Psoas muscle (tissue), 8 donors: ENCODE results near the gene SLC15A1. TPM values are rescaled to one million over a fixed set of nuclear protein-coding genes. Genes with fewer than 3 reads are reported as not detected.

Experiments used
- ATAC-seq, 4 donors: fragments of 200-7000 bp; cut with Tn5 transposase; one replicate each; pipeline ENCODE4 v1.9.1; 2020; ENCODE audit warnings: moderate library complexity in 3 of 4, mild to moderate bottlenecking in 2 of 4
- DNase-seq, 2 donors: peaks; one replicate each; pipeline ENCODE4 v3.0.0-alpha.2; 2020
- H3K27ac ChIP-seq: fragments of 200-600 bp; one replicate; pipeline ENCODE4 v1.8.0; 2022
- H3K27me3 ChIP-seq, 3 donors: fragments of 200-600 bp in 1 of 3; one replicate each; pipeline versions ENCODE4 v1.6.1 to v1.8.0; 2013 to 2022; ENCODE audit warnings: low read length in 2 of 3, mild to moderate bottlenecking in 2 of 3, moderate library complexity in 1 of 3; ENCODE audit not compliant: insufficient read depth in 3 of 3
- H3K36me3 ChIP-seq, 2 donors: fragments of 200-600 bp in 1 of 2; one replicate each; pipeline versions ENCODE4 v1.6.1 to v1.8.0; 2013 to 2022; ENCODE audit warnings: low read depth in 1 of 2, mild to moderate bottlenecking in 1 of 2, moderate library complexity in 1 of 2; ENCODE audit not compliant: insufficient read depth in 1 of 2
- H3K4me1 ChIP-seq: fragments of 200-600 bp; one replicate; pipeline ENCODE4 v1.8.0; 2022
- H3K4me3 ChIP-seq: fragments of 200-600 bp; one replicate; pipeline ENCODE4 v1.8.0; 2022; ENCODE audit warnings: mild to moderate bottlenecking
- H3K9me3 ChIP-seq: fragments of 200-600 bp; one replicate; pipeline ENCODE4 v1.8.0; 2022
- CTCF ChIP-seq: fragments of 200-600 bp; IDR thresholded peaks from one replicate; pipeline ENCODE4 v1.8.0; 2022; ENCODE audit warnings: antibody characterized with exemption
- WGBS, 3 donors: extraction: QIAGEN DNeasy Blood & Tissue Kit; methylation state at CpG; one replicate each; pipeline versions ENCODE4 v1.1.6 to v1.1.7; 2013; 5-methylcytosine and 5-hydroxymethylcytosine counted together
- intact Hi-C, 2 donors: fragments of 100-400 bp; cut with DNase I; formaldehyde crosslinking; loops; one replicate each; pipeline versions ENCODE4 v1.11.0 to v1.14.2; 2022
- polyA plus RNA-seq, 3 donors: library from polyadenylated mRNA; stranded (reverse); fragments of 200-250 nt; gene quantifications; one replicate each; pipeline ENCODE4 v1.2.3, GENCODE V29; 2013
- total RNA-seq, 4 donors: library from RNA; stranded (reverse); fragmentation: NEBNext Ultra II Directional in 2 of 4; extraction: Animal tissue kit (Norgen Biotek cat#: 25700) in 2 of 4; gene quantifications; one replicate each; pipeline versions ENCODE4 v1.2.1 to v1.2.4, GENCODE V29; 2021 to 2023
- donor health status: healthy with polysubstance abuse.
- donor health status: DM: no; HTN: no; CAD: no; lungs with moderate emphysema.
- donor health status: Bipolar disorder and iron deficiency.
- donor health status: healthy.
- donor health status: DM: yes; HTN: yes; CAD: no.
- donor health status: DM: no; HTN: no; CAD: no.
- donor health status: DM: no; HTN: no; CAD: no.
- donor health status: DM: yes; HTN: yes; CAD: no.

SLC15A1 gene
- total and polyA plus RNA-seq, 7 donors, result 0.03 to 0.19 (median 0.08) TPM; not detected in 4

DNA sequence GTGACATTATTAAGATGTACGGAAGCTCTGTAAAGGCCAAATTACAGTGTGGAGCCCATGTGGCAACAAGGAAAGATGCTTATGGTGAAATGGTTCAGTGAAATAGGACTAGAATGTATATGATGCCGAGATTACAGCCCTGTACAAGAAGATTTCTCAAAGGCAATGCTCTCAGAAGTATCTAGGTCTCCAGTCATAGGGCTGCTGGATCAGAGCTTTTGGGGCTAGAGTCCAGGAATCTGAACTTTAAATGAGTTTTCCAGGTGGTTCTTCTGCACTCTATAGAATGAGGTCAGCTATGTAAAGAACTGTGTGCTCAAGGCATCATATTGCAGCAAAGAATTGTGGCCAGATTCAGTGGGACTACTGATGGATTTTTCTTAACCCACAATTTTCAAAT, 100.2 kb downstream of the SLC15A1 start:
- WGBS, 3 donors, result 59 to 90% (median 72%) methylated on average over 2 of the region's 2 CpGs
- Histone ChIP-seq H3K4me3 (no peak overlapping the region), H3K36me3 (no peaks in the 10 kb centered on the region), H3K27me3 (peaks cover 0 to 5% (median 0%) of the 10 kb centered on the region in 3 donors), H3K9me3 (no peaks in the 10 kb centered on the region), H3K4me1 (no peaks in the 10 kb centered on the region), H3K27ac (no peak overlapping the region)
- intact Hi-C loops, result loop anchor here (2.0 to 5.0 kb wide), 4 partner anchors 75 to 207 kb away; partner anchors contain the start of gene STK24 (in 1 of the 2)
- DNase-seq (no peak), ATAC-seq (no peak)
- TF ChIP-seq CTCF, result no peak

DNA sequence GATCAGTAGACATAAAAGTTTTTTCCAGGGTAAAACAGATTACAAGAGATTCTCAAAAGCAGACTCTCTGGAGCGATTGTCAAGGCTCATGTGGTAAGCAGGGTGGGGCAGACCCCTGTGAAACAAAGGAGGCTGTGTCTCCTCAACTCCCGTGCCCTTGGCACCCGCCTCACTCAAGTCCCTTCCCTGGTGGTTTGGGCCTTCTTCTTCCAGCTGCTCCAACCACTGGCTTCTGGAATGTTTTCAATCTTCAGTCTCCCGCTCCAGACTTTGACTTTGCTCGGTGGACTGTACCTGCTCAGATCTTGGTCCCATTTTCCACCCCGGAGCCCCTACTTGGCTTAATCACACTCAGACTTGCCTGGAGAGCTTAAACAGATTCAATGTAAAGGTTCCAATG, 100.7 kb downstream of the SLC15A1 start:
- no peak for TF ChIP-seq CTCF
- no peak overlapping the region for H3K27ac ChIP-seq
- no peaks in the 10 kb centered on the region for H3K36me3 ChIP-seq
- ATAC-seq (no peak), DNase-seq (no peak)
- peaks cover 0 to 5% (median 0%) of the 10 kb centered on the region in 3 donors for H3K27me3 ChIP-seq
- no peaks in the 10 kb centered on the region for H3K4me1 ChIP-seq
- no peaks in the 10 kb centered on the region for H3K9me3 ChIP-seq
- no peak overlapping the region for H3K4me3 ChIP-seq
- 71 to 78% (median 73%) methylated on average over 6 of the region's 6 CpGs for WGBS, 3 donors
- intact Hi-C loops, result loop anchor here (2.0 to 5.0 kb wide), 4 partner anchors 74 to 207 kb away; partner anchors contain the start of gene STK24 (in 1 of the 2)

DNA sequence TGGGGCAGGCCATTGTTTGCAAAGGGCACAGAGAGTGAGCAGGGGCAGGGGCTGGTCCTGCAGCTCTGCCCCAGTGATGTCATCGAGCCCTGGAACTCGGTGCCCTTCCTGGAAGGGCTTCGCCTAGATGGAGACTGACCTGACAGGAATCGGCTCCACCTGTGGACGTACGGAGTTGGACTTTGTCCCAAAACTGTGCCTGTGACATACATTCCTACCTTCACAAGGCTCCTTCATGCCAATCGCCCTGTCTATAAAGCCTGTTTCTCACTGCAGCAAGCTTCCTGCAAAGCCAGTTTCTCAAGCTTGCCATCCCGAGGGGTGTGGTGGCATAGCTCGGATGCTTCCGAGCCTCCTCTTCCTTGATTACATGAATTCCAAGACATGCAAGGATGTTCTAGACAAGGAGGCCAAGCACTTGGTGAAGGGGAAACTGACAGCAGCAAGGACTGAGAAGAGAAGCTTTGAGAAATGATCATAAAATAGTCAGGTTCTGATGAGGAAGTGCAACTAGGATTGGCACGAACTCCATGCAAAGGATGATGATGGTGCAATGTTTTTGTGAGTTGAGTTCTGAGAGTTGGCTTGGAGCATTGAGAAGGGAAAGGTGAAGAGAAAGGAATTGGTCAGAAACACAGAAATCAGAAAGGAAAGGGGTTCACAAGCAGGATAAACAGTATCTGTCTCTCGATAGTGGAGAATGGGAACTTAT, 101.9 kb downstream of the SLC15A1 start:
- Histone ChIP-seq H3K27me3 (peaks cover 0 to 5% (median 0%) of the 10 kb centered on the region in 3 donors), H3K4me1 (no peaks in the 10 kb centered on the region), H3K9me3 (no peaks in the 10 kb centered on the region), H3K27ac (no peak overlapping the region), H3K36me3 (no peaks in the 10 kb centered on the region), H3K4me3 (no peak overlapping the region)
- ATAC-seq (no peak), DNase-seq (no peak)
- intact Hi-C loops, result loop anchor here (5.0 kb wide), 3 partner anchors 73 to 203 kb away; partner anchors contain the start of gene STK24 (in 1 of the 2)
- no peak for TF ChIP-seq CTCF
- 80 to 90% (median 87%) methylated on average over 12 of the region's 12 CpGs for whole genome bisulfite sequencing, 3 donors

DNA sequence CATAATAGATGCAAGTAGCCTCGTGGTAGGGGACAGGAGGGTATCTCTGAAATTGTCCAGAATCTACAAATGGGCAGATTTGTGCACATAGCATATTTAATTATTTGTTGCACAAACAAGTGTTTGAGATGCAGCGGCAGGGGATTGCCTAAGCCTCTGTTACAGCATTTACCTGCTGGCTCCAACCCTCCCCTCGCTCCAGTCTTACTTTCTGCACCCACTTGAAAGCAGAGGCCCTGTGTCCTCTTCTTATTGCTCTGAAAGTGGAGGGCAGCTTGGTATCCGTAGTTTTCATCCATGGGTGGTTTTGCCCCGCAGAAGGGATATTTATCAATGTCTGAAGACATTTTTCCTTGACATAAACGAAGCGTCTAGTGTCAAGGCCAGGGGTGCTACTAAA, 102.6 kb downstream of the SLC15A1 start:
- no peaks in the 10 kb centered on the region for H3K36me3 ChIP-seq
- H3K4me3 ChIP-seq, result no peak overlapping the region
- intact Hi-C loops, result loop anchor here (5.0 kb wide), 3 partner anchors 73 to 203 kb away; partner anchors contain the start of gene STK24 (in 1 of the 2)
- peaks cover 0 to 5% (median 0%) of the 10 kb centered on the region in 3 donors for H3K27me3 ChIP-seq
- 91 to 96% (median 94%) methylated on average over 7 of the region's 7 CpGs for whole genome bisulfite sequencing, 3 donors
- H3K9me3 ChIP-seq, result no peaks in the 10 kb centered on the region
- ATAC-seq (no peak), DNase-seq (no peak)
- no peak for TF ChIP-seq CTCF
- no peaks in the 10 kb centered on the region for H3K4me1 ChIP-seq
- H3K27ac ChIP-seq, result no peak overlapping the region
